GM12864 (cell line): ENCODE measurements around the gene NSG1.

ENCODE experiments used
- DNase-seq: peaks from one replicate; pipeline ENCODE4 v3.0.0-alpha.2; 2011; ENCODE audit warnings: low read depth
- H3K4me3 ChIP-seq: 2 replicates; pipeline ENCODE4 v1.5.1; 2011; ENCODE audit warnings: mild to moderate bottlenecking, low read depth, low read length, control low read depth
- TF ChIP-seq, protein P1 (sequence below): IDR thresholded peaks from 2 replicates; pipeline ENCODE4 v1.5.1; 2011; ENCODE audit warnings: low read depth, mild to moderate bottlenecking, moderate library complexity, low read length, control low read depth, inconsistent platforms; ENCODE audit errors: missing control alignments

NSG1 gene

DNA sequence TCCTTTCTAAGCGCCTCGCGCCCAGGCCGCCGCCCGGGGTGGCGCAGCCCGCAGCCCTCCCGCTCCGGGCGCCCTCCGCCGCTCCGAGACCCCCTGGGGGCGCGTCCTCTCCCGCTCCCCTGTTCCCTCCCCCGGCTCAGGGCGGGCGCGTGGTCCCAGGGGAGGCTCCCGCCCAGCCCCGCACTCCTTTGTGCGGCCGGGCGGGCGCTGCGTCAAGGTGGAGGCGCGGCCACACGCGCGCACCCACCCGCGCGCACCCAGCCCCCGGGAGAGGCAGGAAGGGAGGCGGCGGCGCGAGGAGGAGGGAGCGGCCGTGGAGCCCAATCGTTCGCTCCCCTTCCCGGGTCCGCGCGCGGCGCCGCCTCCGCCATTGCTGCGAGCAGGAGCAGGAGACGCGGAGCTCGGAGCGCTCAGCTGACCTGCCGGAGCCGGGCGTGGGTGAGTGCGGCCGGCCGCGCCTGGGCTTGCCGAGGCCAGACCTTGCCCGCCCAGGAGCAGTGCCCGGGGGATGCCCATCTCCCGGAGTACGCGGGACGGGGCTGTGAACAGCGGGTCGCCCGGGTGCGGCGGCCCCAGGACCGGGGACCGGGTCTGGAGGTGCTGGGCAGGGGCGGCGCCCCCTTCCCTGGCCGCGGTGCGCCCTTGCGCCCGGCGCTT, at the start of gene NSG1:
NSG1 (plus strand) TSS at position 367 of the 657 bp plus-strand sequence. CDS start 528 bp downstream, outside the sequence.
- TF ChIP-seq, protein P1, sequence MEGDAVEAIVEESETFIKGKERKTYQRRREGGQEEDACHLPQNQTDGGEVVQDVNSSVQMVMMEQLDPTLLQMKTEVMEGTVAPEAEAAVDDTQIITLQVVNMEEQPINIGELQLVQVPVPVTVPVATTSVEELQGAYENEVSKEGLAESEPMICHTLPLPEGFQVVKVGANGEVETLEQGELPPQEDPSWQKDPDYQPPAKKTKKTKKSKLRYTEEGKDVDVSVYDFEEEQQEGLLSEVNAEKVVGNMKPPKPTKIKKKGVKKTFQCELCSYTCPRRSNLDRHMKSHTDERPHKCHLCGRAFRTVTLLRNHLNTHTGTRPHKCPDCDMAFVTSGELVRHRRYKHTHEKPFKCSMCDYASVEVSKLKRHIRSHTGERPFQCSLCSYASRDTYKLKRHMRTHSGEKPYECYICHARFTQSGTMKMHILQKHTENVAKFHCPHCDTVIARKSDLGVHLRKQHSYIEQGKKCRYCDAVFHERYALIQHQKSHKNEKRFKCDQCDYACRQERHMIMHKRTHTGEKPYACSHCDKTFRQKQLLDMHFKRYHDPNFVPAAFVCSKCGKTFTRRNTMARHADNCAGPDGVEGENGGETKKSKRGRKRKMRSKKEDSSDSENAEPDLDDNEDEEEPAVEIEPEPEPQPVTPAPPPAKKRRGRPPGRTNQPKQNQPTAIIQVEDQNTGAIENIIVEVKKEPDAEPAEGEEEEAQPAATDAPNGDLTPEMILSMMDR: no peak
- no peak for DNase-seq
- peak within 1 kb of the TSS; percentile 49 for H3K4me3 ChIP-seq

- H3K4me3 ChIP-seq: no peak overlapping the region
- DNase-seq: no peak
- TF ChIP-seq, protein P1: no peak
These were observed 48.5 kb upstream of the NSG1 start for GRCh38 chr4:4338210-4339001.

- H3K4me3 ChIP-seq: no peak overlapping the region
- TF ChIP-seq, protein P1: no peak
- DNase-seq: no peak
These were observed 47.3 kb upstream of the NSG1 start for GRCh38 chr4:4339504-4340085.

- no peak overlapping the region for H3K4me3 ChIP-seq
- no peak for DNase-seq
- TF ChIP-seq, protein P1: no peak
These were observed 44.8 kb upstream of the NSG1 start for GRCh38 chr4:4341861-4342650.

GRCh38 chr4:4343038-4343437, 43.9 kb upstream of the NSG1 start:
- no peak overlapping the region for H3K4me3 ChIP-seq
- DNase-seq: no peak
- TF ChIP-seq, protein P1: no peak

- DNase-seq: peak; percentile 83
- TF ChIP-seq, protein P1: no peak
- no peak overlapping the region for H3K4me3 ChIP-seq
These were observed 41.9 kb upstream of the NSG1 start for GRCh38 chr4:4344915-4345527.
